Chondrocyte (in vitro differentiated cells): Measurements from ENCODE around the gene JMY. TPM values are rescaled to one million over a fixed set of nuclear protein-coding genes. Genes with fewer than 3 reads are reported as not detected.
A peak's percentile ranks its signal among the peaks of the same experiment; 100 is the strongest.

Experiments used
- DNase-seq: peaks from one replicate; pipeline ENCODE4 v3.0.0; 2021; ENCODE audit warnings: mixed read lengths, low spot score
- H3K27ac Mint-ChIP-seq: one replicate; pipeline ENCODE4 v1.8.0; 2021; ENCODE audit warnings: mild to moderate bottlenecking, moderate library complexity, mixed read lengths; ENCODE audit not compliant: unreplicated experiment
- H3K27me3 Mint-ChIP-seq: 2 replicates; pipeline ENCODE4 v1.8.0; 2021; ENCODE audit warnings: low read depth, mixed read lengths
- H3K36me3 Mint-ChIP-seq: 2 replicates; pipeline ENCODE4 v1.8.0; 2021; ENCODE audit warnings: low read depth, mixed read lengths
- H3K4me1 Mint-ChIP-seq: 2 replicates; pipeline ENCODE4 v1.8.0; 2021; ENCODE audit warnings: low read depth, mild to moderate bottlenecking, mixed read lengths
- H3K4me3 Mint-ChIP-seq: one replicate; pipeline ENCODE4 v1.8.0; 2021; ENCODE audit warnings: mild to moderate bottlenecking, moderate library complexity, mixed read lengths; ENCODE audit not compliant: unreplicated experiment
- H3K9me3 Mint-ChIP-seq: 2 replicates; pipeline ENCODE4 v1.8.0; 2021; ENCODE audit warnings: low read depth, mixed read lengths
- total RNA-seq: library from RNA; stranded (reverse); gene quantifications from 3 replicates; pipeline ENCODE4 v1.2.1, GENCODE V29; 2021
- TF ChIP-seq, protein P1 (sequence below): fragments of 200-600 bp; sonication (generic); IDR thresholded peaks from 2 replicates; pipeline ENCODE4 v1.5.0; 2021; ENCODE audit warnings: antibody characterized with exemption, mild to moderate bottlenecking, moderate library complexity

The JMY gene
- total RNA-seq, 1 donor from 2014 or later = 16.9 TPM

DNA sequence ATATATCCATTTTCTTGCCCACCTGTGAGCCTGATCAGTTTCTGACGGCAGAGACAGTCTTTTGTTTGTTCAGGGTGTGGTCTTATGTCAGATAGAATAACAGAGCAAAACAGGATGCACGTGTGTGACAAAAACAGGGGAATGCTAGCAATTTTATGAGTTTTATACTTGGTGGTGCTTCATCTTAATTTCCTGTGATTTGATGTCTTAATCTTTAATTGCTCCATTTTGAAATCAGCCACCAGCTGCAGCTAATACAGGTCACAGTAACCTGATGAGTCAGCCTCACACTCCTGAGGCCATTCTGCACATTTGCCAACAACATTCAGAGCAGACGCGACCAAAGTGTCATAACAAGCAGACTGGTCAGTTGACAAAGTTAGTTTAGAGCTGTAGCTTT is 42.3 kb upstream of the JMY start:
- TF ChIP-seq, protein P1, sequence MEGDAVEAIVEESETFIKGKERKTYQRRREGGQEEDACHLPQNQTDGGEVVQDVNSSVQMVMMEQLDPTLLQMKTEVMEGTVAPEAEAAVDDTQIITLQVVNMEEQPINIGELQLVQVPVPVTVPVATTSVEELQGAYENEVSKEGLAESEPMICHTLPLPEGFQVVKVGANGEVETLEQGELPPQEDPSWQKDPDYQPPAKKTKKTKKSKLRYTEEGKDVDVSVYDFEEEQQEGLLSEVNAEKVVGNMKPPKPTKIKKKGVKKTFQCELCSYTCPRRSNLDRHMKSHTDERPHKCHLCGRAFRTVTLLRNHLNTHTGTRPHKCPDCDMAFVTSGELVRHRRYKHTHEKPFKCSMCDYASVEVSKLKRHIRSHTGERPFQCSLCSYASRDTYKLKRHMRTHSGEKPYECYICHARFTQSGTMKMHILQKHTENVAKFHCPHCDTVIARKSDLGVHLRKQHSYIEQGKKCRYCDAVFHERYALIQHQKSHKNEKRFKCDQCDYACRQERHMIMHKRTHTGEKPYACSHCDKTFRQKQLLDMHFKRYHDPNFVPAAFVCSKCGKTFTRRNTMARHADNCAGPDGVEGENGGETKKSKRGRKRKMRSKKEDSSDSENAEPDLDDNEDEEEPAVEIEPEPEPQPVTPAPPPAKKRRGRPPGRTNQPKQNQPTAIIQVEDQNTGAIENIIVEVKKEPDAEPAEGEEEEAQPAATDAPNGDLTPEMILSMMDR = no peak
- H3K4me1 Mint-ChIP-seq = peaks cover 4% of the 10 kb centered on the region
- H3K4me3 Mint-ChIP-seq = no peak overlapping the region
- H3K9me3 Mint-ChIP-seq = no peaks in the 10 kb centered on the region
- no peak overlapping the region for H3K27ac Mint-ChIP-seq
- no peaks in the 10 kb centered on the region for H3K36me3 Mint-ChIP-seq
- DNase-seq = no peak
- H3K27me3 Mint-ChIP-seq = no peaks in the 10 kb centered on the region

DNA sequence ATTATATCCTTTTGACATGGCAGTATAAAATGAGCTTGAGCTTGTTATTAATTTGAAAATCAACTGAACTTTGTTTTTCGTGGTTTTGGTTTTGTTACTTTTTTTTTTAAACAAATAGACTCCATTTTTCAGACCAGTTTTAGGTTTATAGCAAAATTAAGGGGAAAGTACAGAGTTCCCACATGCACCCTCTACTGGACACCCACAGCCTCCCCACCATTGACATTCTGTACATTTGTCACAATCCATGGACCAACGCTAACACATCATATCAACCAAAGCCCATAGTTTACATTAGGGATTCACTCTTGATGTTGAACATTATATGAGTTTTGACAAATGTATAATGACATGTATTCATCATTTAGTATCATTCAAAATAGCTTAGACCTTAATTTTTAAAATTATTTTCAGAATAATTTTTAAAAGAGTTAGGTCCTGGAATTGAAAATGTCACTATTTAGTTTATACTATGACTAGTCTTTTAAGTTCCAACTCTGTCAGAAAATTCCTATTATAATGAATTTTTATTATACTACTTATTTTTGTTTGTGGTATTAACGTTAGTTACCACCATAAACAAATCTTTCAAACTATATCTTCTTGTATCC is 35.3 kb upstream of the JMY start:
- H3K27me3 Mint-ChIP-seq = no peaks in the 10 kb centered on the region
- no peak overlapping the region for H3K4me3 Mint-ChIP-seq
- TF ChIP-seq, protein P1 = peak; percentile 76
- no peak for DNase-seq
- peaks cover 2% of the 10 kb centered on the region for H3K4me1 Mint-ChIP-seq
- no peaks in the 10 kb centered on the region for H3K9me3 Mint-ChIP-seq
- no peak overlapping the region for H3K27ac Mint-ChIP-seq
- H3K36me3 Mint-ChIP-seq = peaks cover 2% of the 10 kb centered on the region

DNA sequence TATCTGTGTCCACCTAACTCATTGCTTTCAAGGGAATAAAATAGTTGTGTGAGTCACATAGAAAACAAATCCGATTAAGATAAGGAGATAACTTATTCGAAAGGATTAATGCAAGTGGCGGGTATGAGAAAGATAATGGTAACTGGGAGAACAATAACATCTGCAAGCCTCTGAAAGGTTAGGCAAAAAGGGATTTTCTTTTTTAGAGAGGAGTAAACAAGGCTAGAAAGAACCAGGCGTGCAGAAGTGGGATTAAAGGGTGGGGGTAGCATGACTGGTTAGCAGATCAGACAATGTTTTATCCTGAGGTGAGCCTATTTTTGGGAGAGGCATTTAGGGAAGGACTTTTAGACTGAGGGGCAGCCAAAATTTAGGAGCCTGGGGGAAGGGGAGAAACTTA is 34.7 kb upstream of the JMY start:
- Mint-ChIP-seq H3K27ac (no peak overlapping the region), H3K9me3 (no peaks in the 10 kb centered on the region), H3K4me3 (no peak overlapping the region), H3K27me3 (no peaks in the 10 kb centered on the region), H3K4me1 (peaks cover 2% of the 10 kb centered on the region), H3K36me3 (peaks cover 2% of the 10 kb centered on the region)
- TF ChIP-seq, protein P1 = no peak
- no peak for DNase-seq

DNA sequence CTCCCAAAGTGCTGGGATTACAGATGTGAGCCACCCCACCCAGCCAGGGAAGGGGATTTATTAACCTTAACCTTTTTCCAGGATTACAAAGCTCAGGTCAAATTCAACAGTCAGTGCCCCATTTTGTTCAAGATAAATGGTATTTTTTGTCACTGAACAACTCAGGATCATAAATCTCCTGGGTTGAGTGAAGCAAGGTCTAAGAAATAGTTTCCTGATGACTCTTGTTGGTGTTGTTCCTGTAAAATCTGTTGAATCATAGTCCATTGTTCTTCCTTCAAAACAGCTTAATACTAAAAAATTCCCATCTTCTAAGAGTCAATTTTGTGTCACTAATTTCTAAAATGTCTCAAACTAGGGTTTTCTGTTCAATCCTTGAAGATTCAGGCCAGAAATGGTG is 33.9 kb upstream of the JMY start:
- TF ChIP-seq, protein P1 = no peak
- H3K36me3 Mint-ChIP-seq = peaks cover 2% of the 10 kb centered on the region
- H3K4me3 Mint-ChIP-seq = no peak overlapping the region
- no peaks in the 10 kb centered on the region for H3K9me3 Mint-ChIP-seq
- no peaks in the 10 kb centered on the region for H3K27me3 Mint-ChIP-seq
- no peak overlapping the region for H3K27ac Mint-ChIP-seq
- peaks cover 2% of the 10 kb centered on the region for H3K4me1 Mint-ChIP-seq
- DNase-seq = no peak

DNA sequence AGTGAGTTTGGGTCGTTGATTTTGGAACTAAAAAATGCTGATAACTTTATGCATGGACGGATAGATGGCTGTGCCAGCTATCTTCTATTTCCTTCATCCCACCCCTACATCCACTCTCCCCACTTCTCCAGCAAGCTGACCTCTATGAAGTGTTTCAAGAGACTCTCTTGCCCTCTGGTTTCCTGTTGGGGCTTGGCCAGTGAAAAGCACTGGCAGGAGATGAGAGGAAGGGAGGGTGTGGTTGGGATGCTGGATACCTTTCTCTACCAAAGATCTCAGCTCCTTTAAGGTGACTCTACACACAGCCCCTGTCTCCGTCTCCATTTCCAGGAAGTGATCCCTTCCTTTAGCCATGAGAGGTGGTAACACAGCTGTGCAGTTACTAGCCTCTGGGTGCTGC is 30.0 kb upstream of the JMY start:
- DNase-seq = no peak
- no peak overlapping the region for H3K27ac Mint-ChIP-seq
- no peaks in the 10 kb centered on the region for H3K27me3 Mint-ChIP-seq
- no peak overlapping the region for H3K4me3 Mint-ChIP-seq
- TF ChIP-seq, protein P1 = no peak
- H3K9me3 Mint-ChIP-seq = no peaks in the 10 kb centered on the region
- peaks cover 2% of the 10 kb centered on the region for H3K4me1 Mint-ChIP-seq
- H3K36me3 Mint-ChIP-seq = peaks cover 2% of the 10 kb centered on the region
